NCI-H526 (cell line): ENCODE data around the gene MTCL1.
"Not testable (repeated sequence)": the region's sequence is repeated elsewhere in the genome, so short reads cannot be mapped to it uniquely, and the experiment has no call there.

Source experiments
- DNase-seq, 2 experiments: peaks; one replicate each; lab custom pipeline; 2025; lab: John Stamatoyannopoulos, UW

Gene MTCL1

GRCh38 chr18:8744038-8744437 lies 38.7 kb downstream of the MTCL1 start:
- DNase-seq: no peak

- no peak for DNase-seq
Observed at GRCh38 chr18:8744656-8745055, 39.3 kb downstream of the MTCL1 start.

- no peak for DNase-seq
Observed at GRCh38 chr18:8745355-8746014, 40.1 kb downstream of the MTCL1 start.

- no peak for DNase-seq
Observed at GRCh38 chr18:8747440-8747937, 42.1 kb downstream of the MTCL1 start.

GRCh38 chr18:8749492-8749891 lies 44.1 kb downstream of the MTCL1 start:
- no peak for DNase-seq

- DNase-seq: peak in 1 of 2 experiments; percentile 1
Observed at GRCh38 chr18:8750954-8751415, 45.6 kb downstream of the MTCL1 start.

GRCh38 chr18:8751692-8752091 lies 46.3 kb downstream of the MTCL1 start:
- no peak for DNase-seq

GRCh38 chr18:8752329-8752728 lies 47.0 kb downstream of the MTCL1 start:
- no peak for DNase-seq

- DNase-seq: no peak
Observed at GRCh38 chr18:8754995-8755960, 49.9 kb downstream of the MTCL1 start.

- DNase-seq: no peak
Observed at GRCh38 chr18:8756571-8756970, 51.2 kb downstream of the MTCL1 start.

- DNase-seq: no peak
Observed at GRCh38 chr18:8757396-8757997, 52.1 kb downstream of the MTCL1 start.

GRCh38 chr18:8758466-8758865 lies 53.1 kb downstream of the MTCL1 start:
- no peak for DNase-seq

GRCh38 chr18:8760984-8761383 lies 55.6 kb downstream of the MTCL1 start:
- no peak for DNase-seq

- not testable (repeated sequence) for DNase-seq
Observed at GRCh38 chr18:8761535-8761934, 56.2 kb downstream of the MTCL1 start.

GRCh38 chr18:8762968-8763367 lies 57.6 kb downstream of the MTCL1 start:
- DNase-seq: no peak

GRCh38 chr18:8763611-8764010 lies 58.3 kb downstream of the MTCL1 start:
- DNase-seq: no peak

- DNase-seq: no peak
Observed at GRCh38 chr18:8765783-8766463, 60.6 kb downstream of the MTCL1 start.

- DNase-seq: no peak
Observed at GRCh38 chr18:8766559-8767293, 61.4 kb downstream of the MTCL1 start.

- DNase-seq: no peak
Observed at GRCh38 chr18:8767340-8767739, 62.0 kb downstream of the MTCL1 start.

- DNase-seq: no peak
Observed at GRCh38 chr18:8769509-8770095, 64.2 kb downstream of the MTCL1 start.

GRCh38 chr18:8770657-8771056 lies 65.3 kb downstream of the MTCL1 start:
- DNase-seq: no peak
